ENCODE measurements around the gene CCDC24. TPM values are rescaled to one million over a fixed set of nuclear protein-coding genes. Genes with fewer than 3 reads are reported as not detected.

The CCDC24 gene
- total and polyA plus RNA-seq, 2 of the 13 experiments (the other 11 are each of a cell fraction or from before 2014, with no cell fraction given) = 1.4 to 2.9 TPM

GRCh38 chr1:44036409-44037139 is 45.2 kb downstream of the CCDC24 start (continued):
- TF ChIP-seq POGK (CRISPR knock-in tag; conservative IDR thresholded peaks at IDR 0.05) (peak; percentile 48), ATF7-NPFF (CRISPR knock-in tag; IDR thresholded peaks at IDR 0.05; ENCODE audit: low read depth) (0 out of 2 replicates have a peak, but pooled peaks have one; percentile 50), CTCF (CRISPR knock-in tag; IDR thresholded peaks at IDR 0.05) (peak; percentile 94), ELF3 (CRISPR knock-in tag; IDR thresholded peaks at IDR 0.05) (0 out of 2 replicates have a peak, but pooled peaks have one; percentile 33), POLR2AphosphoS5 (IDR thresholded peaks at IDR 0.05; ENCODE audit: low read depth, low read length) (no peak), HNF1B (CRISPR knock-in tag; IDR thresholded peaks at IDR 0.05) (0 out of 2 replicates have a peak, but pooled peaks have one; percentile 40), ATF4 (CRISPR knock-in tag; IDR thresholded peaks at IDR 0.05) (no peak), SMC3 (IDR thresholded peaks at IDR 0.05; ENCODE audit: low read length) (peak; percentile 98), STAG1 (CRISPR knock-in tag; IDR thresholded peaks at IDR 0.05) (peak; percentile 90), MAFF (IDR thresholded peaks at IDR 0.05; ENCODE audit: low read depth, low read length) (0 out of 2 replicates have a peak, but pooled peaks have one; percentile 17), KDM3A (CRISPR knock-in tag; IDR thresholded peaks at IDR 0.05; ENCODE audit: low read depth) (peak; percentile 36; the same call in 1 of the 2 replicates), TIGD3 (CRISPR knock-in tag; IDR thresholded peaks at IDR 0.05; ENCODE audit: borderline replicate concordance) (no peak), ELF1 (CRISPR knock-in tag; IDR thresholded peaks at IDR 0.05) (0 out of 2 replicates have a peak, but pooled peaks have one; percentile 22), IKZF1 (IDR thresholded peaks at IDR 0.05) (no peak), SALL1 (CRISPR knock-in tag; IDR thresholded peaks at IDR 0.05) (peak; percentile 29; the same call in 1 of the 2 replicates), ZNF451 (CRISPR knock-in tag; IDR thresholded peaks at IDR 0.05) (no peak), ZFP91 (CRISPR knock-in tag; IDR thresholded peaks at IDR 0.05; ENCODE audit: borderline replicate concordance) (peak; percentile 49; the same call in 1 of the 2 replicates), MTA1 (CRISPR knock-in tag; IDR thresholded peaks at IDR 0.05; ENCODE audit: borderline replicate concordance) (no peak)

Data from HepG2 (cell line).